Measurements from ENCODE around the gene DHH.
A peak's percentile ranks its signal among the peaks of the same experiment; 100 is the strongest.
"Not testable (repeated sequence)": the region's sequence is repeated elsewhere in the genome, so short reads cannot be mapped to it uniquely, and the experiment has no call there.

Gene DHH

DNA sequence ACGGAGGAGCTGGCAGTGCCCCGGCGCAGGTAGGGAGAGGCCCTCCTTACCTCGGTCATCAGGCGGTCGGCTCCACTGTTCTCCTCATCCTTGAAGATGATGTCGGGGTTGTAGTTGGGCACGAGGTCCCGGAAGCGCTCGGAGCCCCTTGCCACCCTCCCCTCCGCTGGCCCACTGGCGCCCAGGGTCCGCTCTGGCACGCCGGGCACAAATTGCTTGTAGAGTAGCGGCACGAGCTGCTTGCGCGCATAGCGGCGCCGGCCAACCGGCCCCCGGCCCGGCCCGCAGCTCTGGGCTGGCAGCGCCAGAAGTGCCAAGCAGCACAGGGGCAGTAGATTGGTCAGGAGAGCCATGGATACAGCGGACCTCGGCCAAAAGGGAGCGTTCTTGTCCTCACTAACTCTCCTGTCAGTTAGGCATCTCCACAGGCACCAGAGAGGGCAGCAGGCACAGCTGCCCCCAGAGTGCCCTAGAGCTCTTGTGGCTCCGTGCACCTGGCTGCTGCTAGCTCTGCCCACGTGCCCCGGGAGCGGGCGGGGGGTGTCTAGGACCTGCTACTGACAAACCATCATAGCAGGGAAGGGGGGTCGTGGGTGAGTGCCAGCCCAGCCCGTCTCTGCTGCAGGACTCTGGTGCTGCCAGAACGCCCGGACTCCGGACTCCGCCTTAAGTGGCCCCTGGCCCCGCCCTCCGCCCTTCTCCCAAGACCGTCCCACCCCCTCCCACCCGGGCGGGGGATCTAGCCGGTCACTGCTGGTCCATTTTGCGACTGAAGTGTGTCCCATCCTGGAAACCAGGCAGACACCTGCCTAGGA lies at the start of gene DHH:
DHH (minus strand) TSS at position 642 of the 815 bp plus-strand sequence; CDS start at position 353, 289 bp downstream.
- DNase-seq (ENCODE audit: extremely low read depth in 1 of 2, low read depth in 1 of 2), result no peak

- no peak for DNase-seq (ENCODE audit: extremely low read depth in 1 of 2, low read depth in 1 of 2)
These were observed 49.8 kb upstream of the DHH start for GRCh38 chr12:49144384-49144783.

DNA sequence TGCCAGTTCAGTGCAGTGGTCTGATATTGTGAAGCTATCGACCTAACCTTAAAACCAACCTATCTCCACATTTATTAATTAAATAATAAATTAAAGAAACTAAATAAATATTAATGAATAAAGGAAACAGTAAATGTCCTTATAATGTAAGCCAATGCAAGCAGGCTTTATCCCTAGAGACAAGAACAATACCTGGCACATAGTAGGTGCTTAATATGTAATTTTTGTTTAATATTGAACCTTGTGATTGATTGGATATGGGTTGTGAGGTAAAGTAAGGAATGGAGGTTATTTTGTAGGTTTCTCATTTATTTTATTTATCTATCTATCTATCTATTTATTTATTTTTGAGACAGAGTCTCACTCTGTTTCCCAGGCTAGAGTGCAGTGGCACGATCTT lies 44.4 kb upstream of the DHH start:
- no peak for DNase-seq (ENCODE audit: extremely low read depth in 1 of 2, low read depth in 1 of 2)

DNA sequence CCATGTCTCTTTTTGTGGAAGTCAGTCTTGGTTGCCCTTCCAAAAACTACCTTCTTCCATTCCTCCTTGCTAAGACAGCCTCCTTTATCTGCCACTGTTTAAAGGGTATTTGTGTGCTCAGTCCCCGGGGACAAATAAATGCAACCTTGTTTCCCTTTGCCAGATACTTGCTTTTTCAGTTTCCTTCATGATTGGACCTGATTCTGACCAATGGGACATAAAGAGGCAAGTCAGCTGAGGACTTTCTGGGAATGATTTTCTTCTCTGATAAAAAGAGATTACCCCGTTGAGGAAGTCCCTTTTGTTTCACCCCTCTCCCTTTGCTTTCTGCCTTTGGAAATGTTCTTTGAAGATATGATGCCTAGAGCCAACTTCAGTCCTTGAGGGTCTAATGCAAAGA lies 44.0 kb upstream of the DHH start:
- no peak for DNase-seq (ENCODE audit: extremely low read depth in 1 of 2, low read depth in 1 of 2)

DNA sequence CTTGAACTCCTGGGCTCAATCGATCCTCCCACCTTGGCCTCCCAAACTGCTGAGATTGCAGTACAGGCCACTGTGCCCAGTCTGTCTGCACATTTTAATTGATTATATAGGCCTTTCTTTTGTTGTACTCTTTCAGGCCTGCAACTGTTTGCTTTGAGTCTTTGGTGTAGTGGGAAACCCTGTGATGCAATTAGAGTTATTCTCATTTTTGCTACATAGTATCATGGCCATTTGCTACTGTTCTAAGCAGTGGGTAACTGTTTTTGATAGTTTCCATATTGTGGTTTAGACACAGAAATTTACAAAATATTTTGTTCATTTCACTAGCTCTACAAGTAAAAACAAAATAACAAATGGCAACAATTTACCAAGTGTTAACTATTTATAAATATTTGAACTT lies 42.9 kb upstream of the DHH start:
- no peak for DNase-seq (ENCODE audit: extremely low read depth in 1 of 2, low read depth in 1 of 2)

DNA sequence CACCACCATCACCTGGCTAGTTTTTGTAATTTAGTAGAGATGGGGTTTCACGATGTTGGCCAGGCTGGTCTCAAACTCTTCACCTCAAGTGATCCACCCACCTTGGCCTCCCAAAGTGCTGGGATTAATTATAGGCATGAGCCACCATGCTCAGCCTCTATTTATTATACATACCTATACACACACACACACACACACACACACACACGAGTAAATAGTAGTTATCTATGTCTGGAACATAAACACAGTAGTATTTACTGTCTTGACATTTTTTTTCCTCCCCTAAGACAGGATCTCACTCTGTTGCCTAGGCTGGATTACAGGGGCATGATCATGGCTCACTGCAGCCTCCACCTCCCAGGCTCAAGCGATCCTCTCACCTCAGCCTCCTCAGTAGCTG lies 42.4 kb upstream of the DHH start:
- DNase-seq (ENCODE audit: extremely low read depth in 1 of 2, low read depth in 1 of 2), result not testable (repeated sequence)

GRCh38 chr12:49133590-49133989 lies 39.0 kb upstream of the DHH start:
- DNase-seq (ENCODE audit: extremely low read depth in 1 of 2, low read depth in 1 of 2), result no peak

- DNase-seq (ENCODE audit: extremely low read depth in 1 of 2, low read depth in 1 of 2), result no peak
These were observed 38.4 kb upstream of the DHH start for GRCh38 chr12:49133014-49133413.

DNA sequence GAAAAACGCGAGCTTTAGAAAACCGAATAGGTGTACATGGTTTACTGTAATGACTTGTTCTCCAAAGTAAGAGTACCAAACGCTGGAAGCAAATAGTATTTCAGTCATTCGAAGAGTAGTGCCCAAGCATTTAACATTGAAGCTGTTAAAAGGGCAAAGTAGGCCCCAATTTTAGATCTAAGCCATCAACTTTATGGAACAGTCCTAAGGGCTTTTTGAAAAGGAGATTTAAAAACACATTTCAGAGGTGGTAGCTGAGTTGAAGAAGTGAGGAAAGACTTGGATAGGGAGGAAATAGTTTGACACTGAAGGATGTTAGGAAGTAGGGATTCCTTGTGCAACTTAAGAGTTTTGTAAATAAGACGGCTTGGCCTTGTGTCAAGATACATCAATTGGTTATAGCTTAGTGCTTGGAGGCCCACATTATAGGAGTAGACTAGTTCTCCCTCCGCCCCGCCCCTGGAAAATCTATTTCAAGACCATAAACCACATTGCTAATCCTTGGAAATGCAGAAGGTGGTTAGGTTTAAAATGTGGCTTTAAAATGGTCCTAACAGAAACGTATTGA lies 37.4 kb upstream of the DHH start:
- no peak for DNase-seq (ENCODE audit: extremely low read depth in 1 of 2, low read depth in 1 of 2)

GRCh38 chr12:49131051-49131893 lies 36.7 kb upstream of the DHH start, which contains the start of gene TUBA1B:
TUBA1B (minus strand) TSS chr12:49131395; CDS start chr12:49131300, 95 bp downstream.
- peak; percentile 83 to 85 for DNase-seq (ENCODE audit: extremely low read depth in 1 of 2, low read depth in 1 of 2)

DNA sequence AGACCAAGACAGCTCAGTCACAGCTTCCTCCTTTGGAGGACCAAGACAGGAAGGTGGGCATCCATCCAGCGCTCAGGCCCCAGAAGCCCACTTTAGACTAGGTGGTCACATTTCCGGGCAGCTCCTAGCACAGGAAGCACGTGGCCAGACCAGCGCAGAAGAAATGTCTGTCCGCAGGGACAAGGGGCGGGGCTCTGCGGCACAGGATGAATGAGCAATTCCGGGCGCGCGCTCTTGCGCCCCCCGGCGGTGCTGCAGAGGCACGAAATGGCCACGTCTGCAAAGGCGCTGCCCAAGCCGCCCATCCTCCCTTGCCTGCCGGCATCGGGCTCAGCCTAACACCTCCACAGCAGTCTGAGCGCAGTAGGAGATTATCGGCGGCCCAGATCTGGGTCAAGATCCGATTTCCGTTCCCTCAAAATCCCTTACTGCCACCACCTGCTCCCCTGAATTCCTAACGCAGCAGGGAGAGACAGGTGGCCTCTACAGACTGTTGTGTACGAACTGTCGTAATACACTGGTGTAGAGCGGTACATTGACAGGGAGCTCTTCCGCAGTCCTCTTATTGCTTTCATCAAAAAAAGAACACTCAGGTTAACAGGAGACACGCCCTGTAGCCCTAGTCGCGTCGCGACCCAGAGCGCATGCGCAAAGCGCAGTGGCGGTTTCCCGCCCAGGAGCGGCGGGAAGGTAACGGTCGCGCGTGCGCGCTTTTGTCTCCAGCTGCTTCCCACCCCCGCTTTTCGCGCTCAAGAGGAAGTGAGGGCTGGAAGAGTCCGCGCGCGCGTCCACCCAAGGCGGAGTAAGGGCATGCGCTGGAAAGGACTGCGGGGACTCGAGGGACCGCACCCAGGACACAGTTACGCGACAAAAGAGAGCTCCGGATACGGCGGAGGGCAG lies 35.8 kb upstream of the DHH start:
- peak; percentile 85 to 88 for DNase-seq (ENCODE audit: extremely low read depth in 1 of 2, low read depth in 1 of 2)

DNA sequence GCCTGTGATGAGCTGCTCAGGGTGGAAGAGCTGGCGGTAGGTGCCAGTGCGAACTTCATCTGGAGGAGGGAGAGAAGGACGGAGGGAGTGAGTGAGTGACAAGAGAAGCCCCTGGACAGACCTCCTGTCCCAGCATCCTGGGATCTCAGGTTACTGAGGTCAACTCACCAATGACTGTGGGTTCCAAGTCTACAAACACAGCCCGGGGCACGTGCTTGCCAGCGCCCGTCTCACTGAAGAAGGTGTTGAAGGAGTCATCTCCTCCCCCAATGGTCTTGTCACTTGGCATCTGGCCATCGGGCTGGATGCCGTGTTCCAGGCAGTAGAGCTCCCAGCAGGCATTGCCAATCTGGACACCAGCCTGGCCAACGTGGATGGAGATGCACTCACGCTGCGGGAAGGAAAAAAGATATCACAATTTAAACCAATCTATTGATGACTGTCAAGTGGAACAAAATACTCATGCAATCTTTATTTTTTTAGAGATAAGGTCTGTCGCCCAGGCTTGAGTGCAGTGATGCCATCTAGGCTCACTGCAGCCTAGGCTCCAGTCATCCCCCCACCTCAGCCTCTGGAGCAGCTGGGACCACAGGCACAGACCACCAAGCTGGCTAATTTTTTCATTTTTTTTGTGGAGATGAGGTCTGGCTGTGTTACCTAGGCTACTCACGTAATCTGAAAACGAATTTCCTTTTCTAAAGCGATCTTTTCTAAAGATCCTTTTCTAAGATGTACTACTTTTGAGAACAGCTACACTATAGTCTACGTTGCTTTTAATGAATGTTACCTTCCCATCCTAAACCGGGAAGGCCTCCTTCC lies 34.9 kb upstream of the DHH start:
- no peak for DNase-seq (ENCODE audit: extremely low read depth in 1 of 2, low read depth in 1 of 2)

- DNase-seq (ENCODE audit: extremely low read depth in 1 of 2, low read depth in 1 of 2), result not testable (repeated sequence)
These were observed 33.4 kb upstream of the DHH start for GRCh38 chr12:49127971-49128370.

DNA sequence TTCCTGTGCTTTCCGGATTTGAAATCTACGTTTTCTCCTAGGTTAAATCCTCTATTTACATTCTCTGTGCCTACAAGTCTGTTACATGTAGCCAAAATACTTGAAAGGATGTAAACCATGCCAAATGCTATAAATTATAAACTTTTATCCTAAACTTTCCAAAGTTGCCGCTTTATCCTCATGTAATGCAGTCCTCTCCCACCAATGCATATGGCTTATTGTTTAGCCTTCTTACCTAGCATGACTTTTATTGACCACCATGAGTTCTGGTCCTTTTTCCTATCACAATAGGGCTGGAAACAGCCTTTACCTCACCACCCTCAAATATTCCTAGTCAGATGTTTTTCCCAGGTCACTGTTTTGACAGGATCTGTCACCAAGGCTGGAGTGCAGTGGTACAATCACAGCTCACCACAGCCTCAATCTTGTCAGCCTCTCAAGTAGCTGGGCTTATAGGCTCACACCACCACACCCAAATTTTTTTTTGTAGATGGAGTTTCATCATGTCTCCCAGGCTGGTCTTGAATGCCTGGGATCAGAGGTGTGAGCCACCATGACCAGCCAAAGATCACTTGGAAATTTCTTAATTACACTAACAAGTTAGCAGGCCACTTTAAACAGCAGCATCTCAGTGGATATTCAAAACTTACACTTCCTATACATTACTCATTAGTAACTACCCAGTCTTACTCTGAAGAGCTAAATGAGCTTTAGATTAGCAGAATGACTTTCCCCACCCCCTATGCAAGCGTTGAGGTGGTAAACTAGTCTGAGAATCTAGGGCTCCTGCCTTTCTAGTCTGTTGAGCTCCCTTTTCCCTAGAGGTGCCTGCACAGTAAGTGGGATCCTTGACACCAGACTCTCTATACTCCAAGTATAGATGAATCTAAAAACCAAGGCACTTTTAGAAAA lies 32.5 kb upstream of the DHH start:
- DNase-seq (ENCODE audit: extremely low read depth in 1 of 2, low read depth in 1 of 2), result no peak

DNA sequence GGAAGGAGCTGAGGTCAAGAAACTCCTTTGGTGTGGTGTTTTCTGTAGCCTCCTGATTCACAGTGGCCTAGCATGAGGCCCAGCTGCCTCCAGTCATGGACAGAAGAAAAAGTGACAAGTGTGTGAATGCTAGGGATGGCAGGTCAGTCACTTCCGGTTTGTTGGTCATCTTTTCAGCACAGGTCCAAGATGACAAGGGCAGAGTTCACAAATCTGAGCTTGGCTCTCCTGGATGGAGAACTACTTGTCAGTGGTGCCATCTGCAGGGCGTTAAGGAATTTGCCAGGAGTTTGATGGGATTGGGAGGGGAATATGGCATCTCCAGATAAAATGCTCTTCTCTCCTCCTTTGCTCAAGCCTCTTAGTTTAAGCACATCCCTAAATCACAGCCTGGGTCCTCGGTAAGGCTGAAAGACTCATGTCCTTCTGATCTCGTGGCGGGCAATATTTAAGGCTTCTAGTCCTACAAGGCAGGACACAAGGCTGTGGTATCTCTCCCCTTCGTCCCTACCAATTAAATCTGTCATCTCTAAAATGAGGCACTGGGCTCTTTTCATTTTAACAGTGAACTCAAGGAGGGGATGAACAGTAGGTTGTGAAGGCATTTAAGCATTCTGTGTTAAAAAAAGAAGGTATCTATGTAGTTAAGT lies 26.6 kb upstream of the DHH start:
- DNase-seq (ENCODE audit: extremely low read depth in 1 of 2, low read depth in 1 of 2), result no peak

DNA sequence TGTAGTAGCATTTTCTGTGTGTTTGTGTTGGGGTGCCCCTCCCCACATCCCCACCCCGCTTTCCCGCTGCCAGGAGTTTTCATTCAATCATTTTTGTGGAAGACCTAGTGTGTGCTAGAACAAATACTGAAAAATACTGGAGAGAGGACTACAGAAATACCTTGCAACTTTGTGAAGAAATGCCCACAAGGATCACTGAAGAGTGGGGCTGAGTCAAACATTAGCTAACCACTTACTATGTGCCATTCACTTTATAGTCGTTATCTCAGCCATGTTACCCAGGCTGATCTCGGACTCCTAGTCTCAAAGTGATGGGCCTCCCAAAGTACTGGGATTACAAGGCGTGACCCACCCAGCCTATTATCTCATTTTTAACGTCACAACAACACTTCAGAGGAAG lies 16.6 kb upstream of the DHH start:
- no peak for DNase-seq (ENCODE audit: extremely low read depth in 1 of 2, low read depth in 1 of 2)

GRCh38 chr12:49110464-49111155 lies 16.0 kb upstream of the DHH start, which contains the start of gene LMBR1L:
LMBR1L (minus strand) TSS chr12:49110847; CDS start chr12:49110555, 292 bp downstream.
- DNase-seq (ENCODE audit: extremely low read depth in 1 of 2, low read depth in 1 of 2), result peak; percentile 84 to 97

Data from stimulated activated CD8-positive, alpha-beta memory T cell treated with anti-CD3 and anti-CD28 coated beads, Interleukin-7, amount 100 ng/mL, for 48 hours (primary cell).